Esophagus (tissue), 2 donors: ENCODE measurements around the gene TENM4. TPM values are rescaled to one million over a fixed set of nuclear protein-coding genes. Genes with fewer than 3 reads are reported as not detected.

Experiments
- H3K27ac ChIP-seq, 2 donors: one replicate each; pipeline ENCODE4 v1.5.1; 2013; ENCODE audit warnings: low read depth in 2 of 2, mild to moderate bottlenecking in 2 of 2, inconsistent platforms in 1 of 2, low read length in 1 of 2, moderate library complexity in 1 of 2
- H3K27me3 ChIP-seq, 2 donors: one replicate each; pipeline ENCODE4 v1.6.1; 2013; ENCODE audit warnings: low read length in 2 of 2, control low read depth in 1 of 2, mild to moderate bottlenecking in 1 of 2; ENCODE audit not compliant: insufficient read depth in 2 of 2, control insufficient read depth in 1 of 2
- H3K36me3 ChIP-seq, 2 donors: one replicate each; pipeline ENCODE4 v1.6.1; 2013; ENCODE audit warnings: low read length in 1 of 2; ENCODE audit not compliant: control insufficient read depth in 2 of 2, insufficient read depth in 2 of 2
- H3K4me1 ChIP-seq, 2 donors: one replicate each; pipeline ENCODE4 v1.6.1; 2013; ENCODE audit warnings: low read length in 1 of 2; ENCODE audit not compliant: control insufficient read depth in 2 of 2, insufficient read depth in 2 of 2
- H3K4me3 ChIP-seq, 2 donors: one replicate each; pipeline ENCODE4 v1.5.1; 2013; ENCODE audit warnings: low read length in 2 of 2, mild to moderate bottlenecking in 2 of 2, low read depth in 1 of 2, moderate library complexity in 1 of 2
- H3K9me3 ChIP-seq, 2 donors: one replicate each; pipeline ENCODE4 v1.6.1; 2013; ENCODE audit warnings: mild to moderate bottlenecking in 2 of 2, low read depth in 1 of 2, low read length in 1 of 2, moderate library complexity in 1 of 2; ENCODE audit not compliant: control insufficient read depth in 2 of 2, insufficient read depth in 1 of 2
- WGBS, 2 donors: extraction: QIAGEN DNeasy Blood & Tissue Kit; methylation state at CpG; one replicate each; pipeline ENCODE4 v1.1.7; 2013; 5-methylcytosine and 5-hydroxymethylcytosine counted together
- polyA plus RNA-seq, 2 donors: library from polyadenylated mRNA; stranded (reverse); fragments of 200-250 nt; gene quantifications; one replicate each; pipeline ENCODE4 v1.2.3, GENCODE V29; 2013
- donor health status: healthy with polysubstance abuse.
- donor health status: Bipolar disorder and iron deficiency.

Gene TENM4
- polyA plus RNA-seq, 2 donors, result 1.3 to 4.1 TPM

GRCh38 chr11:79311461-79311860, 129.4 kb downstream of the TENM4 start:
- 92 to 96% methylated on average over 3 of the region's 3 CpGs for WGBS, 2 donors
- Histone ChIP-seq H3K27me3 (no peaks in the 10 kb centered on the region), H3K36me3 (no peaks in the 10 kb centered on the region), H3K4me3 (no peak overlapping the region), H3K9me3 (no peaks in the 10 kb centered on the region), H3K27ac (no peak overlapping the region), H3K4me1 (peaks cover 0 to 2% of the 10 kb centered on the region in 2 donors)

- 35 to 61% methylated on average over 5 of the region's 5 CpGs for WGBS, 2 donors
- Histone ChIP-seq H3K27me3 (no peaks in the 10 kb centered on the region), H3K36me3 (no peaks in the 10 kb centered on the region), H3K27ac (no peak overlapping the region), H3K4me1 (peaks cover 0 to 2% of the 10 kb centered on the region in 2 donors), H3K4me3 (no peak overlapping the region), H3K9me3 (no peaks in the 10 kb centered on the region)
Observed at GRCh38 chr11:79309407-79309806, 131.4 kb downstream of the TENM4 start.

- H3K27me3 ChIP-seq, result no peaks in the 10 kb centered on the region
- H3K4me1 ChIP-seq, result peaks cover 0 to 2% of the 10 kb centered on the region in 2 donors
- H3K9me3 ChIP-seq, result no peaks in the 10 kb centered on the region
- H3K27ac ChIP-seq, result no peak overlapping the region
- WGBS, 2 donors, result 74 to 79% methylated on average over 4 of the region's 4 CpGs
- no peaks in the 10 kb centered on the region for H3K36me3 ChIP-seq
- H3K4me3 ChIP-seq, result no peak overlapping the region
Observed at GRCh38 chr11:79308429-79308828, 132.4 kb downstream of the TENM4 start.

- Histone ChIP-seq H3K27ac (no peak overlapping the region), H3K4me3 (no peak overlapping the region), H3K36me3 (no peaks in the 10 kb centered on the region), H3K4me1 (peaks cover 0 to 2% of the 10 kb centered on the region in 2 donors), H3K9me3 (no peaks in the 10 kb centered on the region), H3K27me3 (no peaks in the 10 kb centered on the region)
- WGBS, 2 donors, result 53 to 71% methylated on average over 4 of the region's 4 CpGs
Observed at GRCh38 chr11:79304599-79305212, 136.1 kb downstream of the TENM4 start.

- 53 to 54% methylated on average over 3 of the region's 3 CpGs for WGBS, 2 donors
- Histone ChIP-seq H3K9me3 (no peaks in the 10 kb centered on the region), H3K36me3 (no peaks in the 10 kb centered on the region), H3K27ac (no peak overlapping the region), H3K4me3 (no peak overlapping the region), H3K27me3 (no peaks in the 10 kb centered on the region), H3K4me1 (peaks cover 0 to 5% of the 10 kb centered on the region in 2 donors)
Observed at GRCh38 chr11:79296141-79296540, 144.7 kb downstream of the TENM4 start.

GRCh38 chr11:79294845-79295731, 145.7 kb downstream of the TENM4 start:
- no peak overlapping the region for H3K4me3 ChIP-seq
- no peaks in the 10 kb centered on the region for H3K27me3 ChIP-seq
- H3K36me3 ChIP-seq, result no peaks in the 10 kb centered on the region
- H3K27ac ChIP-seq, result no peak overlapping the region
- no peaks in the 10 kb centered on the region for H3K9me3 ChIP-seq
- H3K4me1 ChIP-seq, result peaks cover 0 to 5% of the 10 kb centered on the region in 2 donors
- 48 to 57% methylated on average over 8 of the region's 8 CpGs for WGBS, 2 donors

- H3K36me3 ChIP-seq, result no peaks in the 10 kb centered on the region
- peaks cover 0 to 5% of the 10 kb centered on the region in 2 donors for H3K4me1 ChIP-seq
- H3K9me3 ChIP-seq, result no peaks in the 10 kb centered on the region
- 77 to 82% methylated on average over 4 of the region's 4 CpGs for WGBS, 2 donors
- no peak overlapping the region for H3K27ac ChIP-seq
- no peak overlapping the region for H3K4me3 ChIP-seq
- H3K27me3 ChIP-seq, result no peaks in the 10 kb centered on the region
Observed at GRCh38 chr11:79291948-79292347, 148.9 kb downstream of the TENM4 start.

GRCh38 chr11:79290761-79291160, 150.1 kb downstream of the TENM4 start:
- no peaks in the 10 kb centered on the region for H3K36me3 ChIP-seq
- no peaks in the 10 kb centered on the region for H3K27me3 ChIP-seq
- H3K4me1 ChIP-seq, result peaks cover 0 to 5% of the 10 kb centered on the region in 2 donors
- no peak overlapping the region for H3K27ac ChIP-seq
- no peak overlapping the region for H3K4me3 ChIP-seq
- no peaks in the 10 kb centered on the region for H3K9me3 ChIP-seq

- Histone ChIP-seq H3K36me3 (no peaks in the 10 kb centered on the region), H3K4me3 (no peak overlapping the region)
Observed at GRCh38 chr11:79287952-79288351, 152.9 kb downstream of the TENM4 start.

GRCh38 chr11:79285756-79286155, 155.1 kb downstream of the TENM4 start:
- Histone ChIP-seq H3K27me3 (no peaks in the 10 kb centered on the region), H3K4me1 (no peaks in the 10 kb centered on the region), H3K27ac (no peak overlapping the region), H3K9me3 (no peaks in the 10 kb centered on the region), H3K36me3 (no peaks in the 10 kb centered on the region), H3K4me3 (no peak overlapping the region)
- 80 to 83% methylated on average over 2 of the region's 2 CpGs for WGBS, 2 donors

More at GRCh38 chr11:79287952-79288351, 152.9 kb downstream of the TENM4 start:
- Histone ChIP-seq H3K27ac (no peak overlapping the region), H3K4me1 (no peaks in the 10 kb centered on the region), H3K9me3 (no peaks in the 10 kb centered on the region), H3K27me3 (no peaks in the 10 kb centered on the region)
